HepG2 (cell line): ENCODE data around the gene GGTA1. TPM values are rescaled to one million over a fixed set of nuclear protein-coding genes. Genes with fewer than 3 reads are reported as not detected.

ENCODE experiments used
- ATAC-seq: fragments of 200-7000 bp; cut with Tn5 transposase; 3 replicates; pipeline ENCODE4 v1.9.1; 2020; ENCODE audit warnings: mild to moderate bottlenecking, moderate library complexity
- Bru-seq: library from RNA; stranded (reverse); fragments of 400-500 nt; gene quantifications from one replicate; lab custom pipeline; 2021; lab: Mats Ljungman, UMichigan
- BruChase-seq, 2 experiments: library from RNA; stranded (reverse); fragments of 400-500 nt; gene quantifications; one replicate each; lab custom pipeline; 2021; lab: Mats Ljungman, UMichigan
- BruUV-seq: library from RNA; stranded (reverse); fragments of 400-500 nt; replicated peaks from 2 replicates; lab custom pipeline; 2021; lab: Mats Ljungman, UMichigan
- CTCF ChIA-PET: fragments of 300-600 bp; formaldehyde crosslinking; extraction: SDS; loops from one replicate; lab custom pipeline; 2021; ENCODE audit warnings: low total read pairs, inconsistent platforms, low intra/inter-chr PET ratio; lab: Yijun Ruan, JAX
- POLR2A ChIA-PET: fragments of 350-600 bp; sonication (Branson Sonifier 250); formaldehyde crosslinking; loops from one replicate; lab custom pipeline; 2020; ENCODE audit warnings: antibody characterized with exemption, inconsistent platforms; lab: Yijun Ruan, JAX
- DNase-seq: peaks from one replicate; pipeline ENCODE4 v3.0.0-alpha.2; 2015; ENCODE audit warnings: low spot score
- FAIRE-seq: peaks from 3 replicates; lab custom pipeline; 2011; peaks lifted over from hg19 to GRCh38; lab: Jason Lieb, UNC
- H2AFZ ChIP-seq: one replicate; pipeline ENCODE4 v1.6.1; 2011; ENCODE audit warnings: low read length, inconsistent platforms
- H3K27ac ChIP-seq: fragments of 300-600 bp; 3 replicates; pipeline ENCODE4 v1.8.0; 2011; ENCODE audit warnings: mixed run types, mild to moderate bottlenecking, mixed read lengths, low read length, inconsistent platforms; ENCODE audit not compliant: insufficient read depth; ENCODE audit errors: extremely low read length
- H3K27me3 ChIP-seq, 2 experiments: fragments of 200-600 bp in 1 of 2; 2 replicates in 1 of 2; 3 replicates in 1 of 2; pipeline versions ENCODE4 v1.6.0 to v1.8.0; 2011; ENCODE audit warnings: low read length in 2 of 2, mild to moderate bottlenecking in 2 of 2, moderate library complexity in 2 of 2, inconsistent platforms in 1 of 2; ENCODE audit not compliant: insufficient read depth in 2 of 2, control insufficient read depth in 1 of 2
- H3K36me3 ChIP-seq, 2 experiments: fragments of 200-600 bp in 1 of 2; replicated peaks in 1 of 2; 2 replicates in 1 of 2; 3 replicates in 1 of 2; pipeline versions ENCODE4 v1.5.1 to v1.8.0; 2011; ENCODE audit warnings: low read length in 2 of 2, inconsistent platforms in 1 of 2; ENCODE audit not compliant: insufficient read depth in 2 of 2, control insufficient read depth in 1 of 2
- H3K4me1 ChIP-seq: 2 replicates; pipeline ENCODE4 v1.5.1; 2012; ENCODE audit warnings: low read length, inconsistent platforms; ENCODE audit not compliant: insufficient read depth
- H3K4me2 ChIP-seq: 2 replicates; pipeline ENCODE4 v1.6.0; 2011; ENCODE audit warnings: low read depth, low read length, inconsistent platforms
- H3K4me3 ChIP-seq, 3 experiments: fragments of 200-600 bp in 1 of 3; sonication (generic), shearing (Covaris generic) in 1 of 3; replicated peaks in 1 of 3; 2 replicates each; pipeline ENCODE4 v1.5.1; 2011 to 2016; ENCODE audit warnings: low read length in 3 of 3, inconsistent platforms in 2 of 3, low read depth in 2 of 3, mild to moderate bottlenecking in 2 of 3, control low read depth in 1 of 3, mixed read lengths in 1 of 3; ENCODE audit not compliant: insufficient read depth in 1 of 3
- H3K79me2 ChIP-seq: one replicate; pipeline ENCODE4 v1.6.1; 2011; ENCODE audit warnings: low read length, inconsistent platforms; ENCODE audit not compliant: insufficient read depth
- H3K9ac ChIP-seq: 2 replicates; pipeline ENCODE4 v1.6.0; 2011; ENCODE audit warnings: mild to moderate bottlenecking, low read depth, low read length, inconsistent platforms; ENCODE audit not compliant: insufficient read depth
- H3K9me3 ChIP-seq: 2 replicates; pipeline ENCODE4 v1.5.1; 2012; ENCODE audit warnings: mild to moderate bottlenecking, low read length
- H4K20me1 ChIP-seq: 2 replicates; pipeline ENCODE4 v1.6.0; 2011; ENCODE audit warnings: inconsistent platforms, mild to moderate bottlenecking, low read length, moderate library complexity; ENCODE audit not compliant: insufficient read depth
- EZH2 ChIP-seq: conservative IDR thresholded peaks from 2 replicates; pipeline ENCODE4 v1.6.1; 2012; ENCODE audit warnings: mild to moderate bottlenecking, low read depth, low read length, moderate library complexity
- HMG20A ChIP-seq: IDR thresholded peaks from 2 replicates; pipeline ENCODE4 v1.6.1; 2016; ENCODE audit warnings: borderline replicate concordance
- HNRNPLL ChIP-seq: fragments of 200-400 bp; formaldehyde crosslinking; IDR thresholded peaks from 2 replicates; pipeline ENCODE4 v1.6.1; 2017; ENCODE audit warnings: mild to moderate bottlenecking, low read depth, low read length; ENCODE audit not compliant: poor library complexity, severe bottlenecking
- ZMAT5 ChIP-seq: sonication (generic); formaldehyde crosslinking; IDR thresholded peaks from 2 replicates; pipeline ENCODE4 v1.5.0; 2020; ENCODE audit warnings: mild to moderate bottlenecking, low read depth, missing genetic modification reagents, borderline replicate concordance
- ZNF136 ChIP-seq: sonication (generic); formaldehyde crosslinking; IDR thresholded peaks from 2 replicates; pipeline ENCODE4 v1.8.1; 2022; ENCODE audit warnings: low read depth, mild to moderate bottlenecking, moderate library complexity, missing genetic modification reagents
- ZNF546 ChIP-seq: sonication (generic); formaldehyde crosslinking; conservative IDR thresholded peaks from 2 replicates; pipeline ENCODE4 v1.8.1; 2023; ENCODE audit warnings: mild to moderate bottlenecking, missing genetic modification reagents
- WGBS: methylation state at CpG from one replicate; pipeline ENCODE4 v1.1.6; 2017; ENCODE audit warnings: low lambda C conversion rate; 5-methylcytosine and 5-hydroxymethylcytosine counted together
- in situ Hi-C: cut with HindIII; loops from 2 replicates; pipeline ENCODE4 v1.10.0; 2017; ENCODE audit warnings: low pct_unique_long_range_greater_than_20kb; ENCODE audit not compliant: extremely low pct_ligation_motif_present
- intact Hi-C: fragments of 100-400 bp; cut with micrococcal nuclease; formaldehyde crosslinking; loops from one replicate; pipeline ENCODE4 v1.10.0; 2022; ENCODE audit not compliant: unreplicated experiment
- long read RNA-seq, 2 experiments: library from RNA in 1 of 2; library from polyadenylated mRNA in 1 of 2; stranded (forward) in 1 of 2; unstranded in 1 of 2; transcript quantifications; one replicate each; pipeline ENCODE4 v2.0.0, GENCODE V29; 2019 to 2022
- polyA minus RNA-seq, 3 experiments: library from RNA; depleted of rRNA, polyadenylated mRNA; stranded (reverse); fragments of >200 nt; gene quantifications; 2 replicates each; pipeline ENCODE4 v1.2.3, GENCODE V29; 2011; ENCODE audit warnings: low replicate concordance in 1 of 3
- polyA plus RNA-seq, 8 experiments: library from polyadenylated mRNA; depleted of rRNA in 3 of 8; stranded (reverse) in 7 of 8; unstranded in 1 of 8; fragments of >200 nt; fragmentation: Illumina TruSeq in 4 of 8; extraction: Trizol in 4 of 8; gene quantifications; 2 replicates each; pipeline versions ENCODE4 v1.2.1 to v1.2.3, GENCODE V29; 2011 to 2016; ENCODE audit warnings: low read depth in 4 of 8, missing spikeins in 1 of 8, mixed read lengths in 1 of 8; ENCODE audit not compliant: insufficient read depth in 1 of 8
- total RNA-seq, 5 experiments: library from RNA; depleted of rRNA; stranded (reverse); fragments of >200 nt; fragmentation: Illumina TruSeq; extraction: Trizol; gene quantifications; 2 replicates each; pipeline ENCODE4 v1.2.3, GENCODE V29; 2016; ENCODE audit warnings: low read depth in 1 of 5
- TF ChIP-seq, protein P1 (sequence below): sonication (generic); formaldehyde crosslinking; IDR thresholded peaks from 2 replicates; pipeline ENCODE4 v1.4.0; 2020; ENCODE audit warnings: mild to moderate bottlenecking, missing genetic modification reagents
- TF ChIP-seq, protein P2 (sequence below): sonication (generic); formaldehyde crosslinking; IDR thresholded peaks from 2 replicates; pipeline ENCODE4 v1.5.0; 2020; ENCODE audit warnings: mild to moderate bottlenecking, missing genetic modification reagents

The GGTA1 gene
- total RNA-seq (2016; rRNA removed; fragmentation: Illumina TruSeq; extraction: Trizol), result not detected in 2 replicates
- not detected in 2 replicates for total RNA-seq (2016; cell fraction: cytosol; rRNA removed; fragmentation: Illumina TruSeq; extraction: Trizol; ENCODE audit: low read depth)
- total RNA-seq (2016; cell fraction: insoluble cytoplasmic fraction; rRNA removed; fragmentation: Illumina TruSeq; extraction: Trizol), result not detected in 2 replicates
- not detected in 2 replicates for total RNA-seq (2016; cell fraction: membrane; rRNA removed; fragmentation: Illumina TruSeq; extraction: Trizol)
- not detected in 2 replicates for total RNA-seq (2016; cell fraction: nucleus; rRNA removed; fragmentation: Illumina TruSeq; extraction: Trizol)
- not detected in 2 replicates for polyA plus RNA-seq (2011; rRNA removed)
- not detected in 2 replicates for polyA plus RNA-seq (2011; cell fraction: cytosol; rRNA removed)
- polyA plus RNA-seq (2011; cell fraction: nucleus; rRNA removed), result not detected in 2 replicates
- polyA plus RNA-seq (2012), result not detected in 2 replicates
- polyA plus RNA-seq (2016; cell fraction: cytosol; fragmentation: Illumina TruSeq; extraction: Trizol; ENCODE audit: low read depth), result not detected in 2 replicates
- polyA plus RNA-seq (2016; cell fraction: insoluble cytoplasmic fraction; fragmentation: Illumina TruSeq; extraction: Trizol; ENCODE audit: low read depth), result not detected in 2 replicates
- not detected in 2 replicates for polyA plus RNA-seq (2016; cell fraction: membrane; fragmentation: Illumina TruSeq; extraction: Trizol; ENCODE audit: low read depth)
- not detected in 2 replicates for polyA plus RNA-seq (2016; cell fraction: nucleus; fragmentation: Illumina TruSeq; extraction: Trizol; ENCODE audit: insufficient read depth, low read depth)
- polyA minus RNA-seq (2011; rRNA and poly(A)+ RNA removed; ENCODE audit: low replicate concordance), result not detected in 2 replicates
- not detected in 2 replicates for polyA minus RNA-seq (2011; cell fraction: cytosol; rRNA and poly(A)+ RNA removed)
- polyA minus RNA-seq (2011; cell fraction: nucleus; rRNA and poly(A)+ RNA removed), result not detected in 2 replicates
- Bru-seq, nascent RNA, result percentile 2 among the genes with signal in this experiment
- percentile 2 among the genes with signal in this experiment for BruChase-seq, experiment 1, labeled RNA remaining after a 6-hour chase
- BruChase-seq, experiment 2, labeled RNA remaining after a 2-hour chase, result not detected
- long read RNA-seq, experiment 1, result 0 reads
- long read RNA-seq, experiment 2, result 0 reads

GRCh38 chr9:121499427-121500164 lies at the start of gene GGTA1:
Gene GGTA1 (minus strand): TSS chr9:121499844. CDS start chr9:121467922, 31,922 bp downstream.
- Histone ChIP-seq H2AFZ (no peak within 1 kb of the TSS), H3K27ac (no peak within 1 kb of the TSS), H3K9me3 (peaks cover 5% of the 10 kb centered on the region; the same call in 1 of the 2 replicates), H3K4me3 (peak within 1 kb of the TSS in 2 of 3 experiments; percentile 33 to 46; a peak in 4 of 6 replicates), H3K9ac (no peak within 1 kb of the TSS), H3K79me2 (no peaks in the 10 kb centered on the region), H4K20me1 (peaks cover 5% of the 10 kb centered on the region; the same call in 1 of the 2 replicates), H3K36me3 (no peaks in the 10 kb centered on the region), H3K4me1 (peaks cover 21% of the 10 kb centered on the region), H3K27me3 (peaks cover 7 to 52% of the 10 kb centered on the region in 2 experiments), H3K4me2 (peak within 1 kb of the TSS; percentile 66)
- POLR2A ChIA-PET, result no interaction called here
- ATAC-seq, result peak; percentile 93
- CTCF ChIA-PET, result no interaction called here
- no peak for DNase-seq
- BruUV-seq, result no TSS peak
- intact Hi-C loops, result no loop called here
- FAIRE-seq, result no peak
- 1% methylated on average over 19 of the region's 72 CpGs for WGBS
- in situ Hi-C loops, result no loop called here
- TF ChIP-seq HNRNPLL (peak; percentile 72), HMG20A (CRISPR knock-in tag) (no peak), ZNF136 (CRISPR knock-in tag) (no peak), ZMAT5 (CRISPR knock-in tag) (no peak), EZH2 (peak; percentile 86; the same call in 1 of the 2 replicates), ZNF546 (CRISPR knock-in tag) (peak; percentile 55; the same call in 1 of the 2 replicates)
- TF ChIP-seq, protein P1, sequence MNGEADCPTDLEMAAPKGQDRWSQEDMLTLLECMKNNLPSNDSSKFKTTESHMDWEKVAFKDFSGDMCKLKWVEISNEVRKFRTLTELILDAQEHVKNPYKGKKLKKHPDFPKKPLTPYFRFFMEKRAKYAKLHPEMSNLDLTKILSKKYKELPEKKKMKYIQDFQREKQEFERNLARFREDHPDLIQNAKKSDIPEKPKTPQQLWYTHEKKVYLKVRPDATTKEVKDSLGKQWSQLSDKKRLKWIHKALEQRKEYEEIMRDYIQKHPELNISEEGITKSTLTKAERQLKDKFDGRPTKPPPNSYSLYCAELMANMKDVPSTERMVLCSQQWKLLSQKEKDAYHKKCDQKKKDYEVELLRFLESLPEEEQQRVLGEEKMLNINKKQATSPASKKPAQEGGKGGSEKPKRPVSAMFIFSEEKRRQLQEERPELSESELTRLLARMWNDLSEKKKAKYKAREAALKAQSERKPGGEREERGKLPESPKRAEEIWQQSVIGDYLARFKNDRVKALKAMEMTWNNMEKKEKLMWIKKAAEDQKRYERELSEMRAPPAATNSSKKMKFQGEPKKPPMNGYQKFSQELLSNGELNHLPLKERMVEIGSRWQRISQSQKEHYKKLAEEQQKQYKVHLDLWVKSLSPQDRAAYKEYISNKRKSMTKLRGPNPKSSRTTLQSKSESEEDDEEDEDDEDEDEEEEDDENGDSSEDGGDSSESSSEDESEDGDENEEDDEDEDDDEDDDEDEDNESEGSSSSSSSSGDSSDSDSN, result peak; percentile 72; the same call in 1 of the 2 replicates
- TF ChIP-seq, protein P2, sequence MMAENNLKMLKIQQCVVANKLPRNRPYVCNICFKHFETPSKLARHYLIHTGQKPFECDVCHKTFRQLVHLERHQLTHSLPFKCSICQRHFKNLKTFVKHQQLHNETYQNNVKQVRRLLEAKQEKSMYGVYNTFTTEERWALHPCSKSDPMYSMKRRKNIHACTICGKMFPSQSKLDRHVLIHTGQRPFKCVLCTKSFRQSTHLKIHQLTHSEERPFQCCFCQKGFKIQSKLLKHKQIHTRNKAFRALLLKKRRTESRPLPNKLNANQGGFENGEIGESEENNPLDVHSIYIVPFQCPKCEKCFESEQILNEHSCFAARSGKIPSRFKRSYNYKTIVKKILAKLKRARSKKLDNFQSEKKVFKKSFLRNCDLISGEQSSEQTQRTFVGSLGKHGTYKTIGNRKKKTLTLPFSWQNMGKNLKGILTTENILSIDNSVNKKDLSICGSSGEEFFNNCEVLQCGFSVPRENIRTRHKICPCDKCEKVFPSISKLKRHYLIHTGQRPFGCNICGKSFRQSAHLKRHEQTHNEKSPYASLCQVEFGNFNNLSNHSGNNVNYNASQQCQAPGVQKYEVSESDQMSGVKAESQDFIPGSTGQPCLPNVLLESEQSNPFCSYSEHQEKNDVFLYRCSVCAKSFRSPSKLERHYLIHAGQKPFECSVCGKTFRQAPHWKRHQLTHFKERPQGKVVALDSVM (CRISPR knock-in tag), result 0 out of 2 replicates have a peak, but pooled peaks have one; percentile 13
